CD4-positive, alpha-beta T cell (primary cell): ENCODE results near the gene TRPM1. TPM values are rescaled to one million over a fixed set of nuclear protein-coding genes. Genes with fewer than 3 reads are reported as not detected.

Experiments used
- ATAC-seq: fragments of 200-7000 bp; cut with Tn5 transposase; one replicate; pipeline ENCODE4 v1.10.0; 2022; ENCODE audit warnings: mild to moderate bottlenecking; ENCODE audit not compliant: poor library complexity
- CTCF ChIA-PET: fragments of 350-600 bp; sonication (Branson Sonifier 250); formaldehyde crosslinking; loops from one replicate; lab custom pipeline; 2021; ENCODE audit warnings: antibody characterized with exemption, inconsistent platforms; lab: Charles Lee
- POLR2A ChIA-PET: fragments of 350-600 bp; sonication (Branson Sonifier 250); formaldehyde crosslinking; loops from one replicate; lab custom pipeline; 2021; ENCODE audit warnings: antibody characterized with exemption, inconsistent platforms; lab: Charles Lee
- DNase-seq, 14 experiments: peaks; one replicate each; pipeline ENCODE4 v3.0.0-alpha.2; 2013 to 2020; ENCODE audit warnings: mixed read lengths in 2 of 14
- H3K27ac ChIP-seq, 2 donors: one replicate each; pipeline versions ENCODE4 v1.5.1 to v1.7.0; 2013; ENCODE audit warnings: low read length in 2 of 2, low read depth in 1 of 2, mild to moderate bottlenecking in 1 of 2
- H3K27me3 ChIP-seq, 2 experiments: 1 replicate in 1 of 2; 2 replicates in 1 of 2; pipeline versions ENCODE4 v1.6.1 to v1.7.0; 2013; ENCODE audit warnings: low read length in 2 of 2, control low read depth in 1 of 2, mild to moderate bottlenecking in 1 of 2, moderate library complexity in 1 of 2; ENCODE audit not compliant: insufficient read depth in 2 of 2, control insufficient read depth in 1 of 2
- H3K36me3 ChIP-seq: one replicate; pipeline ENCODE4 v1.6.1; 2013; ENCODE audit warnings: low read length, control low read depth; ENCODE audit not compliant: insufficient read depth
- H3K4me1 ChIP-seq: one replicate; pipeline ENCODE4 v1.6.1; 2013; ENCODE audit warnings: low read length, control low read depth; ENCODE audit not compliant: insufficient read depth
- H3K4me3 ChIP-seq: one replicate; pipeline ENCODE4 v1.5.1; 2013; ENCODE audit warnings: mild to moderate bottlenecking, low read length, moderate library complexity
- H3K9me3 ChIP-seq, 2 experiments: 1 replicate in 1 of 2; 2 replicates in 1 of 2; pipeline versions ENCODE4 v1.6.1 to v1.7.0; 2013; ENCODE audit warnings: low read length in 2 of 2, mild to moderate bottlenecking in 2 of 2, control low read depth in 1 of 2, moderate library complexity in 1 of 2; ENCODE audit not compliant: control insufficient read depth in 1 of 2, insufficient read depth in 1 of 2
- H3K27ac Mint-ChIP-seq: one replicate; pipeline ENCODE4 v1.8.0; 2020; ENCODE audit warnings: mixed read lengths
- H3K27me3 Mint-ChIP-seq: one replicate; pipeline ENCODE4 v1.8.0; 2021; ENCODE audit warnings: mixed read lengths
- H3K36me3 Mint-ChIP-seq: one replicate; pipeline ENCODE4 v1.8.0; 2021; ENCODE audit warnings: low read depth, mixed read lengths
- H3K4me1 Mint-ChIP-seq: one replicate; pipeline ENCODE4 v1.8.0; 2021; ENCODE audit warnings: low read depth, mixed read lengths
- H3K4me3 Mint-ChIP-seq: one replicate; pipeline ENCODE4 v1.8.0; 2020; ENCODE audit warnings: mild to moderate bottlenecking, mixed read lengths
- H3K9me3 Mint-ChIP-seq: one replicate; pipeline ENCODE4 v1.8.0; 2020; ENCODE audit warnings: mixed read lengths
- CTCF ChIP-seq: fragments of 200-600 bp; IDR thresholded peaks from one replicate; pipeline ENCODE4 v1.8.0; 2022; ENCODE audit warnings: antibody characterized with exemption, mild to moderate bottlenecking
- intact Hi-C, 2 experiments: fragments of 100-400 bp; cut with DNase I in 1 of 2; cut with micrococcal nuclease in 1 of 2; formaldehyde crosslinking; loops; one replicate each; pipeline versions ENCODE4 v1.15.1 to v1.9.0; 2023 to 2025; cut with DNase I, micrococcal nuclease
- total RNA-seq, 174 experiments: library from RNA in 2 of 174; stranded (reverse) in 2 of 174; gene quantifications; one replicate each; pipeline ENCODE4 v1.2.3 and lab custom pipeline; 2021 to 2026

Gene TRPM1
- total RNA-seq, 2 experiments from 2014 or later, result not detected

- Mint-ChIP-seq H3K36me3 (peaks cover 77% of the 10 kb centered on the region), H3K9me3 (no peaks in the 10 kb centered on the region), H3K27me3 (no peaks in the 10 kb centered on the region), H3K4me1 (peaks cover 17% of the 10 kb centered on the region), H3K27ac (no peak overlapping the region), H3K4me3 (no peak overlapping the region)
- no peak for ATAC-seq
- Histone ChIP-seq H3K27me3 (no peaks in the 10 kb centered on the region), H3K36me3 (peaks cover 59% of the 10 kb centered on the region), H3K27ac (no peak overlapping the region), H3K9me3 (no peaks in the 10 kb centered on the region), H3K4me3 (no peak overlapping the region), H3K4me1 (no peaks in the 10 kb centered on the region)
- DNase-seq, result no peak
- TF ChIP-seq CTCF, result no peak
- intact Hi-C loops, result loop anchor here in 1 of 2 experiments (5.0 kb wide), 1 partner anchor 48 kb away; no protein-coding TSS in a partner anchor
- ChIA-PET CTCF (interaction anchor here (1.0 kb wide), 1 partner anchor 21 kb away, joined by 3 read pairs; no protein-coding TSS in a partner anchor), POLR2A (interaction anchor here (1.6 kb wide), 1 partner anchor 12 kb away, joined by 5 read pairs; no protein-coding TSS in a partner anchor)
These were observed 131.8 kb downstream of the TRPM1 start for GRCh38 chr15:30969724-30970123.

- Mint-ChIP-seq H3K27me3 (no peaks in the 10 kb centered on the region), H3K9me3 (no peaks in the 10 kb centered on the region), H3K36me3 (peaks cover 79% of the 10 kb centered on the region), H3K27ac (no peak overlapping the region), H3K4me1 (peaks cover 31% of the 10 kb centered on the region), H3K4me3 (no peak overlapping the region)
- no peak overlapping the region for H3K27ac ChIP-seq
- ChIA-PET CTCF (interaction anchor here (1.3 to 1.7 kb wide), 2 partner anchors 17 to 46 kb away, joined by 3 read pairs; no protein-coding TSS in a partner anchor), POLR2A (no interaction called here)
- peaks cover 50% of the 10 kb centered on the region for H3K36me3 ChIP-seq
- TF ChIP-seq CTCF, result no peak
- H3K27me3 ChIP-seq, result no peaks in the 10 kb centered on the region
- DNase-seq, result no peak
- H3K4me3 ChIP-seq, result no peak overlapping the region
- H3K9me3 ChIP-seq, result no peaks in the 10 kb centered on the region
- intact Hi-C loops, result no loop called here
- no peak for ATAC-seq
- H3K4me1 ChIP-seq, result peaks cover 4% of the 10 kb centered on the region
These were observed 137.8 kb downstream of the TRPM1 start for GRCh38 chr15:30963681-30964080.

- no peak overlapping the region for H3K27ac ChIP-seq
- Mint-ChIP-seq H3K27ac (peak overlapping the region; percentile 70), H3K4me1 (peaks cover 31% of the 10 kb centered on the region), H3K4me3 (peak overlapping the region; percentile 4), H3K9me3 (no peaks in the 10 kb centered on the region), H3K36me3 (peaks cover 88% of the 10 kb centered on the region), H3K27me3 (no peaks in the 10 kb centered on the region)
- DNase-seq (peak in 1 of 14 experiments; percentile 15), ATAC-seq (no peak)
- intact Hi-C loops, result no loop called here
- H3K36me3 ChIP-seq, result peaks cover 60% of the 10 kb centered on the region
- CTCF ChIA-PET, result no interaction called here
- H3K4me3 ChIP-seq, result no peak overlapping the region
- POLR2A ChIA-PET, result interaction anchor here (0.6 to 1.0 kb wide), 2 partner anchors 16 to 62 kb away, joined by 3 read pairs; no protein-coding TSS in a partner anchor
- no peak for TF ChIP-seq CTCF
- peaks cover 4% of the 10 kb centered on the region for H3K4me1 ChIP-seq
- no peaks in the 10 kb centered on the region for H3K9me3 ChIP-seq
- H3K27me3 ChIP-seq, result no peaks in the 10 kb centered on the region
These were observed 138.9 kb downstream of the TRPM1 start for GRCh38 chr15:30962659-30963058.
